Hepatocyte (in vitro differentiated cells): Measurements from ENCODE around the gene FBLN1.

Experiments used
- EZH2phosphoT487 ChIP-seq: fragments of 200-600 bp; sonication (generic); IDR thresholded peaks from one replicate; pipeline ENCODE4 v1.6.1; 2018; ENCODE audit warnings: antibody characterized with exemption, mild to moderate bottlenecking, low read depth, moderate library complexity; ENCODE audit not compliant: unreplicated experiment, severe bottlenecking
- TF ChIP-seq, protein P1 (sequence below): fragments of 200-600 bp; sonication (generic); IDR thresholded peaks from 2 replicates; pipeline ENCODE4 v1.5.1; 2016; ENCODE audit warnings: antibody characterized with exemption, mild to moderate bottlenecking; ENCODE audit not compliant: poor library complexity

DNA sequence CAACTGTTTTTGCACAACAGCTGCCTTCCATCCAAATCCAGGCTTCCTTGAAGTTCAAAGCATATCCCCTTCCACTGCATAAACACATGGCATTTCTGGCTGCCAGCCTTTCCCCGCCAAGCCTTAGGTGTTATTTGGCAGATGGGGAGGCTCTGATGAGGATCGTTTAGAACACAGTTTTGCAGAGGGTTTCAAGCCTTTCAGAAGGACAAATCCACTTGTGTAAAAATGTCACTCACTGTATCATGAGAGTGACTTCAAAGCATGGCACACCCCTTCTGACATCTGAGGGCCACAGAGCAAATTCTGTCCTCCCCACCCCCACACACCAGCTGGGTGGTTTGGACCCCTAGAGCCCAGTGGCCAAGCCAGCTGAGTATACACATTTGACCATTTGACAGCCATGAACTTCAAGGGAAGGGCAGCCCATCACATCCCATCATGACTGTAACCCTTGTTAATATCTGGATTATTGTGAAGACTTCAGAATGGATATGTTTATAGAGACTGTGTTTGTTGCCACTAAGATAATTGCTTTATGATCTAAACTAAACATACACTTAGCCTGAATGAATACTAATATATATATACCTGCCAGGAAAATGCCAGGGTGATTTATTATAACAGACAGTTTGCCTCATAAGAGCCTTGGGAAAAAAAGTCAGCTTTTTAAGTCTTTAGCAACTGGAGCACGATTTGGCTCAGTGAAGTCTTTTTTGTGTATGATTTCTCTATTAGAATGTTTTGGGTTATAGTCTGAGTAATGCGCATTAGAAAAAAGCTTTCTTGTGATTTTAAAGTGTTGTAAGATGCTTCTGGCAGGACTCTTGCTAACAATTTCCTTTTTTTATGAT lies 31.9 kb downstream of the FBLN1 start:
- TF ChIP-seq, protein P1, sequence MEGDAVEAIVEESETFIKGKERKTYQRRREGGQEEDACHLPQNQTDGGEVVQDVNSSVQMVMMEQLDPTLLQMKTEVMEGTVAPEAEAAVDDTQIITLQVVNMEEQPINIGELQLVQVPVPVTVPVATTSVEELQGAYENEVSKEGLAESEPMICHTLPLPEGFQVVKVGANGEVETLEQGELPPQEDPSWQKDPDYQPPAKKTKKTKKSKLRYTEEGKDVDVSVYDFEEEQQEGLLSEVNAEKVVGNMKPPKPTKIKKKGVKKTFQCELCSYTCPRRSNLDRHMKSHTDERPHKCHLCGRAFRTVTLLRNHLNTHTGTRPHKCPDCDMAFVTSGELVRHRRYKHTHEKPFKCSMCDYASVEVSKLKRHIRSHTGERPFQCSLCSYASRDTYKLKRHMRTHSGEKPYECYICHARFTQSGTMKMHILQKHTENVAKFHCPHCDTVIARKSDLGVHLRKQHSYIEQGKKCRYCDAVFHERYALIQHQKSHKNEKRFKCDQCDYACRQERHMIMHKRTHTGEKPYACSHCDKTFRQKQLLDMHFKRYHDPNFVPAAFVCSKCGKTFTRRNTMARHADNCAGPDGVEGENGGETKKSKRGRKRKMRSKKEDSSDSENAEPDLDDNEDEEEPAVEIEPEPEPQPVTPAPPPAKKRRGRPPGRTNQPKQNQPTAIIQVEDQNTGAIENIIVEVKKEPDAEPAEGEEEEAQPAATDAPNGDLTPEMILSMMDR: no peak
- peak; percentile 64 for TF ChIP-seq EZH2phosphoT487
